PFSK-1 (cell line): Measurements from ENCODE around the gene GALK1.

Source experiments
- FOXP2 ChIP-seq: optimal IDR thresholded peaks from 2 replicates; pipeline ENCODE3; 2011; ENCODE audit warnings: borderline replicate concordance, control low read depth, inconsistent platforms; ENCODE audit not compliant: insufficient read depth; ENCODE audit errors: extremely low read length, extremely low read depth
- POLR2AphosphoS5 ChIP-seq: IDR thresholded peaks from 2 replicates; pipeline ENCODE4 v1.6.1; 2012; ENCODE audit warnings: low read depth, mild to moderate bottlenecking, control low read depth, low read length, moderate library complexity
- SIN3A ChIP-seq: IDR thresholded peaks from 2 replicates; pipeline ENCODE4 v1.6.1; 2012; ENCODE audit warnings: mild to moderate bottlenecking, low read length, moderate library complexity, borderline replicate concordance; ENCODE audit not compliant: insufficient read depth
- TAF1 ChIP-seq: IDR thresholded peaks from 2 replicates; pipeline ENCODE4 v1.6.1; 2012; ENCODE audit warnings: low read length, control low read depth, borderline replicate concordance; ENCODE audit not compliant: insufficient read depth
- TF ChIP-seq, protein P1 (sequence below), 2 experiments: IDR thresholded peaks; 2 replicates each; pipeline versions ENCODE4 v1.6.1 to v1.8.0; 2011 to 2012; ENCODE audit warnings: low read depth in 2 of 2, low read length in 2 of 2, control low read depth in 1 of 2, inconsistent platforms in 1 of 2, mild to moderate bottlenecking in 1 of 2, moderate library complexity in 1 of 2; ENCODE audit not compliant: insufficient read depth in 1 of 2

Gene GALK1

DNA sequence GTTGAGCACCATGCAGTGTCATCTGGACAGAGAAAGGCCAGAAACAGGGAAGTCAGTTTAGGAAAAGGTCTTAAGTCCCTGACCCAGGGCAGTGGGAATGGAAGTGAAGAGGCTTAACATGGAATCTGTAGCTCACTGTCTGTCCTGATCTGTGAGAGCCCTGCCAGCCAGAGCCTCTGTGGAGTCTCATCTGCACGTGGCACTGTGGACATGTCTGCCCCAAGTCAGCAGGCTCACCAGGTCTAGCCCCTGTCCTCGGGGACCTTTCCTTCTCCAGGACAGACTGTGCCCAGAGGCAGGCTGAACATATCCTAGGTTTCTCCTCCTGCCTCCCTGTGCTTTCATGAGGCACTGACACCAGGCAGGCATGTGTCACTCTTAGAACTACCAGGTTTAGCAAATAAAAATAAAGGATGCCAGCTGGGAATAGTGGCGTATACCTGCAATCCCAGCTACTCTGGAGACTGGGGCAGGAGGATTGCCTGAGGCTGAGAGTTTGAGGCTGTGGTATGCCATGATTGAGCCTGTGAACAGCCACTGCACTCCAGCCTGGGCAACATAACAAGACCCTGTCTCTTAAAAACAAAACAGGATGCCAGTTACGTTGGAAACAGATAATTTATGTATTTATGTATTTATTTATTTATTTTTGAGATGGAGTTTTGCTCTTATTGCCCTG lies 42.0 kb upstream of the GALK1 start:
- no peak for TF ChIP-seq SIN3A
- TF ChIP-seq TAF1 = no peak
- TF ChIP-seq POLR2AphosphoS5 = no peak
- TF ChIP-seq FOXP2 = no peak
- TF ChIP-seq, protein P1, sequence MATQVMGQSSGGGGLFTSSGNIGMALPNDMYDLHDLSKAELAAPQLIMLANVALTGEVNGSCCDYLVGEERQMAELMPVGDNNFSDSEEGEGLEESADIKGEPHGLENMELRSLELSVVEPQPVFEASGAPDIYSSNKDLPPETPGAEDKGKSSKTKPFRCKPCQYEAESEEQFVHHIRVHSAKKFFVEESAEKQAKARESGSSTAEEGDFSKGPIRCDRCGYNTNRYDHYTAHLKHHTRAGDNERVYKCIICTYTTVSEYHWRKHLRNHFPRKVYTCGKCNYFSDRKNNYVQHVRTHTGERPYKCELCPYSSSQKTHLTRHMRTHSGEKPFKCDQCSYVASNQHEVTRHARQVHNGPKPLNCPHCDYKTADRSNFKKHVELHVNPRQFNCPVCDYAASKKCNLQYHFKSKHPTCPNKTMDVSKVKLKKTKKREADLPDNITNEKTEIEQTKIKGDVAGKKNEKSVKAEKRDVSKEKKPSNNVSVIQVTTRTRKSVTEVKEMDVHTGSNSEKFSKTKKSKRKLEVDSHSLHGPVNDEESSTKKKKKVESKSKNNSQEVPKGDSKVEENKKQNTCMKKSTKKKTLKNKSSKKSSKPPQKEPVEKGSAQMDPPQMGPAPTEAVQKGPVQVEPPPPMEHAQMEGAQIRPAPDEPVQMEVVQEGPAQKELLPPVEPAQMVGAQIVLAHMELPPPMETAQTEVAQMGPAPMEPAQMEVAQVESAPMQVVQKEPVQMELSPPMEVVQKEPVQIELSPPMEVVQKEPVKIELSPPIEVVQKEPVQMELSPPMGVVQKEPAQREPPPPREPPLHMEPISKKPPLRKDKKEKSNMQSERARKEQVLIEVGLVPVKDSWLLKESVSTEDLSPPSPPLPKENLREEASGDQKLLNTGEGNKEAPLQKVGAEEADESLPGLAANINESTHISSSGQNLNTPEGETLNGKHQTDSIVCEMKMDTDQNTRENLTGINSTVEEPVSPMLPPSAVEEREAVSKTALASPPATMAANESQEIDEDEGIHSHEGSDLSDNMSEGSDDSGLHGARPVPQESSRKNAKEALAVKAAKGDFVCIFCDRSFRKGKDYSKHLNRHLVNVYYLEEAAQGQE (IDR thresholded peaks at IDR 0.05; ENCODE audit: insufficient read depth in 1 of 2, low read depth in 2 of 2, low read length in 2 of 2) = no peak

DNA sequence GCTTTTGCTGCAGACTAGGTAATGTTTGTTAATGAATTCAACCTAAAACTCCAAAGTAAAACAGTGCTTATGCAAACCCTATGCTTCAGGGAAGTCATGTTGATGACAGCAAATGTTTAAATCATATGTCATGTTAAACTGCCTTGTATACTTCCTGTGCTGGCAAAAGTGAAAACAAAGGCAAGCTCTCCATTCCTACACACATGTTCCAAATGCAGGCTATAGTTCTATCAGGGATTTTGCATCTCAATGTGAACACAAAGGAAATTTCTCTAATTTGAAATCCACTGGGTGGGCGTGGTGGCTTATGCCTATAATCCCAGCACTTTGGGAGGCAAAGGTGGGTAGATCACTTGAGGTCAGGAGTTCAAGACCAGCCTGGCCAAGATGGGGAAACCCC lies 38.9 kb upstream of the GALK1 start:
- TF ChIP-seq, protein P1 (IDR thresholded peaks at IDR 0.05; ENCODE audit: insufficient read depth in 1 of 2, low read depth in 2 of 2, low read length in 2 of 2) = no peak
- no peak for TF ChIP-seq SIN3A
- no peak for TF ChIP-seq TAF1
- TF ChIP-seq FOXP2 = no peak
- no peak for TF ChIP-seq POLR2AphosphoS5

DNA sequence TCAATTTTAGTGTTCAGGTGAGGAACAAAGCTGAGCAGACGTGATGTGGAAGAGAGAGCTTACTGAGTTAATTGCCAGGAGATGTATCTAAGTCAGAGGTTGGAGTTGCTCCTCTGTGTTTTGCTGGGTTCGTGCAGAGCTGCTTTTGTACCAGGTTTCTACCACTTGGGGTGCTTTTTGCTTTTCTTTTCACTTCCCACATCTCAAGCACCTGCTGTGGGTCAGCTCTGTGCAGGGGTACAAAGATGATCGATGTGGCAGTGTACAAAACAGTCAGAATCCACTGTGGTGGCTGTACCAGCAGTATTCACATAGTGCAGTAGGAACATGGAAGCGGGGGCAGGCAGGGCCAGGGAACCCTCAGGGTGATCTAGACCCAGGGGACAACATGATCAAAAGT lies 34.4 kb upstream of the GALK1 start:
- TF ChIP-seq, protein P1 (IDR thresholded peaks at IDR 0.05; ENCODE audit: insufficient read depth in 1 of 2, low read depth in 2 of 2, low read length in 2 of 2) = no peak
- no peak for TF ChIP-seq TAF1
- no peak for TF ChIP-seq POLR2AphosphoS5
- TF ChIP-seq FOXP2 = no peak
- TF ChIP-seq SIN3A = no peak

- TF ChIP-seq TAF1 (no peak), FOXP2 (no peak), POLR2AphosphoS5 (no peak), SIN3A (no peak)
- TF ChIP-seq, protein P1 (IDR thresholded peaks at IDR 0.05; ENCODE audit: insufficient read depth in 1 of 2, low read depth in 2 of 2, low read length in 2 of 2) = no peak
Observed at GRCh38 chr17:75795820-75796607, 31.0 kb upstream of the GALK1 start.
